Mucosa of rectum (tissue), 2 donors: Measurements from ENCODE around the gene CRELD2.

Experiments
- H3K27ac ChIP-seq, 2 donors: one replicate each; pipeline ENCODE4 v1.7.0; 2013; ENCODE audit warnings: inconsistent platforms in 2 of 2, low read depth in 2 of 2, low read length in 2 of 2
- H3K27me3 ChIP-seq, 2 donors: one replicate each; pipeline ENCODE4 v1.7.0; 2013; ENCODE audit warnings: low read length in 2 of 2; ENCODE audit not compliant: control insufficient read depth in 2 of 2, insufficient read depth in 2 of 2
- H3K36me3 ChIP-seq, 2 donors: one replicate each; pipeline ENCODE4 v1.7.0; 2013; ENCODE audit warnings: low read length in 2 of 2; ENCODE audit not compliant: control insufficient read depth in 2 of 2, insufficient read depth in 2 of 2
- H3K4me1 ChIP-seq, 2 donors: one replicate each; pipeline ENCODE4 v1.7.0; 2013; ENCODE audit warnings: low read length in 2 of 2, mild to moderate bottlenecking in 1 of 2; ENCODE audit not compliant: control insufficient read depth in 2 of 2, insufficient read depth in 2 of 2
- H3K4me3 ChIP-seq, 2 donors: one replicate each; pipeline ENCODE4 v1.7.0; 2013; ENCODE audit warnings: low read length in 2 of 2
- H3K9ac ChIP-seq, 2 donors: one replicate each; pipeline ENCODE4 v1.7.0; 2013; ENCODE audit warnings: low read length in 2 of 2, low read depth in 1 of 2, mild to moderate bottlenecking in 1 of 2
- H3K9me3 ChIP-seq, 2 donors: one replicate each; pipeline ENCODE4 v1.7.0; 2013; ENCODE audit warnings: low read length in 2 of 2; ENCODE audit not compliant: control insufficient read depth in 2 of 2
- donor health status: healthy.
- donor health status: Normal muscosa, but diverticular disease.

The CRELD2 gene

DNA sequence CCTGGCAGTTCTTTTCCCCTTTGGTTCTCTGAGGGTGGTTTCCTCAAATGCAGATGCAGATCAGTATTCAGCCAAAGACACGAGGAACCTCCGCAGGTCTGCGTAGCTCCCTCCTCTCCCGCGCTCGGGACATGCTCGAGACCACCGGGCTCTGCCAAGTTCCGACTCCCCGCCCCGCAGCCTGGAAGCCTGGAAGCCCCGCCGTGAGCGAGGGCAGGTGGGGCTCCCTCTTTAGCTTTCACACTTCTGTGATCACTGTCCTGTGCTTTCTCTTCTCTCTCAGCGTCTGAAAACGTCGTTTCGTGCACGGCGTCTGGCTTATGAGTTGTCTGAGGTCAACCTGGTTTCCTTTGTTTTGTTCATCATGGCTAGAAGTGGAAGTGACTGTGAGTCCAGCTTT lies 38.2 kb upstream of the CRELD2 start:
- H3K36me3 ChIP-seq, result peaks cover 6 to 19% of the 10 kb centered on the region in 2 donors
- H3K9ac ChIP-seq, result no peak overlapping the region
- no peaks in the 10 kb centered on the region for H3K27me3 ChIP-seq
- no peak overlapping the region for H3K27ac ChIP-seq
- no peaks in the 10 kb centered on the region for H3K9me3 ChIP-seq
- H3K4me3 ChIP-seq, result no peak overlapping the region
- H3K4me1 ChIP-seq, result no peaks in the 10 kb centered on the region

DNA sequence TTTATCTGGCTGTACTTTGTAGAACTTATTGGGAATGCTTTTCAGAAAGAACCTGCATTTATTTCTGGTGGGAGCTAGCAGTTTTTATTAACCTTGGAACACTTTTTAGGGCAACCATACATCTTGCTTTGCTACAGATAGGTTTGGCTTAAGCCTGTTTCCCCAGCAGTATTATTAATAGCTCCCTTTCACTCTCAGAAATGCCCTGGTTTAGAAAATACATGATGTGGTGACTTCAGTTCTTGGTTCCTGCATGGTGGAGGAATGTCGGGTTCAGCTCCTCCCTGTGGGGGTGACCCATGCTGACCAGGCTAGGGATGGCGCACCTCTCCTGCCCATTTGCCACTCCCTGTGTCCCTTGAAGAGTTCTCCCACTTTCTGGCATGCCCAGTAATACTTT lies 36.6 kb upstream of the CRELD2 start:
- Histone ChIP-seq H3K27ac (no peak overlapping the region), H3K4me1 (no peaks in the 10 kb centered on the region), H3K9me3 (no peaks in the 10 kb centered on the region), H3K9ac (no peak overlapping the region), H3K36me3 (peaks cover 19 to 33% of the 10 kb centered on the region in 2 donors), H3K27me3 (no peaks in the 10 kb centered on the region), H3K4me3 (no peak overlapping the region)

DNA sequence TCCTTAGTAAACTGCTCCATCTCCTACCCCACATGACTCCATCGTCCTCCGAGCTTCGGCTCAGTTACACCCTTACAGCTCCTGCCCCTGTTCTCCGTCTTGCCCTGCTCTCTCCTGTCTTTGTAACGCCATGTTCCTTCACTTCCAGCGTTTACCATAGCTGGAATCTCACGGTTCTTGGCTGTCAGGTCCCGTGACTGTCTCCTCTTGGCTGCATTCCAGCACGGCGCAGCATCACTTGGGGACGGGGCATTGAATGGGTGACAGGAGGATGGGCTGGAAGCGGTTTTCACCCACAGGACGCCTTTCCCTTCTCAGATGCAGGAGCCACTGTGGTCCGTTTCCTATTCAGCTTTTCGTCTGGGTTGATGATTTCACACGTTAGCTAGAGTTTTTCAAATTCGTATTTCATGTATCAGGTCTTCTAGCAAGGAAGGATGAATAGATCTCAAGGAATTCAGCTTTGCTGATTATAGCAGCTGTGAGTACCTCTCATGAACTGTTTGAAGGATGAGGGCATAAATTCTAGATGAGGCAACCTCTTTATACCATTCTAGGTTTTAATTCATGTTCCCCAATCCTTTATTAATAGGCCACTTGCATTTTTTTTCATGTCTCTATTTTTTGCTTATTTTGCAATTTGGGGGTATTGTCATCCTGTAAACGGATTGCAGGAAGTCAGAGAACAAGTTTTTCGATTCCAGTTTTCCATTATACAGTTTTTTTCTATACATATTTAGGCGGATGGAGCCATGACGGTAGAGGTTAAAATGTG lies 35.7 kb upstream of the CRELD2 start:
- Histone ChIP-seq H3K36me3 (peaks cover 23 to 39% of the 10 kb centered on the region in 2 donors), H3K4me1 (no peaks in the 10 kb centered on the region), H3K4me3 (no peak overlapping the region), H3K27me3 (no peaks in the 10 kb centered on the region), H3K9me3 (no peaks in the 10 kb centered on the region), H3K9ac (no peak overlapping the region), H3K27ac (no peak overlapping the region)

DNA sequence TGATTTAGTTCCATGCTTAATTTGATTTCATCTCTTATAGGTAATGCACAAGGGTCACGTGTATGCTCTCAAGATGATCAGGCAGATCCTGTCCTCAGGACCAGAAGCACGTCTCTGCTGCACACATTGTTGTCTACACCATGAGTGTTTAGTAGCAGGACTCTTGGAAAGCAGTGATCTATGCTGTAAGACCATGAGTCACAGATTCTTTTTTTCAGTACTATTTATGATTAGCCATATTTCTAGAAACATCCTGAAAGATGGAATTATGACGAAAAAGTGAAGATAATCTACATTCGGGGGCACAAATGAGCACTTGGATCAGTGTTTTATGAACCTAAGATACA lies 35.2 kb upstream of the CRELD2 start:
- Histone ChIP-seq H3K36me3 (peaks cover 23 to 40% of the 10 kb centered on the region in 2 donors), H3K27me3 (no peaks in the 10 kb centered on the region), H3K9me3 (no peaks in the 10 kb centered on the region), H3K9ac (no peak overlapping the region), H3K4me3 (no peak overlapping the region), H3K27ac (no peak overlapping the region), H3K4me1 (no peaks in the 10 kb centered on the region)

DNA sequence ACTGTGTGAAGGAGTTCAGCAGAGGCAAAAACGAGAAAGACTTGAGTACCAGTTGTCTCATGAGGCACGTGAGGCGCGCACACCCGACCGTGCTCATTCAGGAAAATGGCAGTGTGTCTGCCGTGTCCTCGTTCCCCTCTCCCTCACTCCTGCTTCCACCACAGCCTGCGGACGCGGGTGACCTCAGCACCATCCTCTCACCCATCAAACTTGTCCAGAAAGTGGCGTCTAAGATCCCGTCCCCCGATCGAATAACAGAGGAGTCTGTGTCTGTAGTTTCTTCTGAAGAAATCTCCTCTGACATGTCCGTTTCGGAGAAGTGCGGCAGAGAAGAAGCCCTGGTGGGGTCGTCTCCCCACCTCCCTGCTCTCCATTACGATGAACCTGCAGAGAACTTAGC lies 34.4 kb upstream of the CRELD2 start:
- Histone ChIP-seq H3K9me3 (no peaks in the 10 kb centered on the region), H3K27me3 (no peaks in the 10 kb centered on the region), H3K4me1 (no peaks in the 10 kb centered on the region), H3K27ac (no peak overlapping the region), H3K36me3 (peaks cover 25 to 47% of the 10 kb centered on the region in 2 donors), H3K9ac (no peak overlapping the region), H3K4me3 (no peak overlapping the region)

DNA sequence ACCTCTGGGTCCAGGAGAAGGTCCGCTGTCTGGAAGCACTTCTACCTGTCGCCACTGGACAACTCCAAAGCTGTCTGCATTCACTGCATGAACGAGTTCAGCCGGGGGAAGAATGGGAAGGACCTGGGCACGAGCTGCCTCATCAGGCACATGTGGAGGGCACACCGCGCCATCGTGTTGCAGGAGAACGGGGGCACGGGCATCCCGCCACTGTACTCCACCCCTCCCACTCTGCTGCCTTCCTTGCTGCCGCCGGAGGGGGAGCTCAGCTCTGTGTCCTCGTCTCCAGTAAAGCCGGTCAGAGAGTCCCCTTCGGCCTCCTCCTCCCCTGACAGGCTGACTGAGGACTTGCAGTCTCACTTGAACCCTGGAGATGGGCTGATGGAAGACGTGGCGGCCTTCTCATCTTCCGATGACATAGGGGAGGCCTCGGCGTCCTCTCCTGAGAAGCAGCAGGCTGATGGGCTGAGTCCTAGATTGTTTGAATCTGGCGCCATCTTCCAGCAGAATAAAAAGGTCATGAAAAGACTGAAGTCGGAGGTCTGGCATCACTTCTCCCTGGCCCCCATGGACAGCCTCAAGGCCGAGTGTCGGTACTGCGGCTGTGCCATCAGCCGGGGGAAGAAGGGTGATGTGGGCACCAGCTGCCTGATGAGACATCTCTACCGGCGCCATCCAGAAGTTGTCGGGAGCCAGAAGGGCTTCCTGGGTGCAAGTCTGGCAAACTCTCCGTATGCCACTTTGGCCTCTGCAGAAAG lies 33.8 kb upstream of the CRELD2 start:
- H3K4me1 ChIP-seq, result no peaks in the 10 kb centered on the region
- H3K9ac ChIP-seq, result no peak overlapping the region
- peaks cover 0 to 3% of the 10 kb centered on the region in 2 donors for H3K9me3 ChIP-seq
- H3K27me3 ChIP-seq, result no peaks in the 10 kb centered on the region
- H3K27ac ChIP-seq, result no peak overlapping the region
- H3K36me3 ChIP-seq, result peaks cover 31 to 53% of the 10 kb centered on the region in 2 donors
- H3K4me3 ChIP-seq, result no peak overlapping the region

DNA sequence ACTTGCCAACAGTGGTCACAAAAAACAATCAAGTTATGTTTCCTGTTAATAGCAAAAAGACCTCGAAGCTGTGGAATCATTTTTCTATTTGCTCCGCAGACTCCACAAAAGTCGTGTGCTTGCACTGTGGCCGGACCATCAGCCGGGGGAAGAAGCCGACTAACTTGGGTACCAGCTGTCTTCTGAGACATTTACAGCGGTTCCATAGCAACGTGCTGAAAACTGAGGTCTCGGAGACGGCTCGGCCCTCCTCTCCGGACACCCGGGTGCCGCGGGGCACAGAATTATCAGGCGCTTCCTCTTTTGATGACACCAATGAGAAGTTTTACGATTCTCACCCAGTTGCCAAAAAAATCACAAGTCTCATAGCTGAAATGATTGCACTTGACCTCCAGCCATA lies 33.2 kb upstream of the CRELD2 start:
- no peak overlapping the region for H3K9ac ChIP-seq
- H3K9me3 ChIP-seq, result peaks cover 0 to 3% of the 10 kb centered on the region in 2 donors
- H3K27ac ChIP-seq, result no peak overlapping the region
- H3K4me3 ChIP-seq, result no peak overlapping the region
- no peaks in the 10 kb centered on the region for H3K27me3 ChIP-seq
- no peaks in the 10 kb centered on the region for H3K4me1 ChIP-seq
- peaks cover 31 to 53% of the 10 kb centered on the region in 2 donors for H3K36me3 ChIP-seq

DNA sequence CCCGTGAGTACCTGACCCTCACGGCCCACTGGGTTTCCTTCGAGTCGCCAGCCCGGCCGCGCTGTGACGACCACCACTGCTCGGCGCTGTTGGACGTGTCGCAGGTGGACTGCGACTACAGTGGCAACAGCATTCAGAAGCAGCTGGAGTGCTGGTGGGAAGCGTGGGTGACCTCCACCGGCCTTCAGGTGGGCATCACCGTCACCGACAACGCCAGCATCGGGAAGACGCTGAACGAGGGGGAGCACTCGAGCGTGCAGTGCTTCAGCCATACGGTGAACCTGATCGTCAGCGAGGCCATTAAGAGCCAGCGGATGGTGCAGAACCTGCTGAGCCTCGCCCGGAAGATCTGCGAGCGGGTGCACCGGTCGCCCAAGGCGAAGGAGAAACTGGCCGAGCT lies 32.6 kb upstream of the CRELD2 start:
- Histone ChIP-seq H3K4me1 (no peaks in the 10 kb centered on the region), H3K27me3 (no peaks in the 10 kb centered on the region), H3K27ac (no peak overlapping the region), H3K9me3 (peaks cover 0 to 3% of the 10 kb centered on the region in 2 donors), H3K4me3 (no peak overlapping the region), H3K9ac (no peak overlapping the region), H3K36me3 (peaks cover 31 to 53% of the 10 kb centered on the region in 2 donors)

DNA sequence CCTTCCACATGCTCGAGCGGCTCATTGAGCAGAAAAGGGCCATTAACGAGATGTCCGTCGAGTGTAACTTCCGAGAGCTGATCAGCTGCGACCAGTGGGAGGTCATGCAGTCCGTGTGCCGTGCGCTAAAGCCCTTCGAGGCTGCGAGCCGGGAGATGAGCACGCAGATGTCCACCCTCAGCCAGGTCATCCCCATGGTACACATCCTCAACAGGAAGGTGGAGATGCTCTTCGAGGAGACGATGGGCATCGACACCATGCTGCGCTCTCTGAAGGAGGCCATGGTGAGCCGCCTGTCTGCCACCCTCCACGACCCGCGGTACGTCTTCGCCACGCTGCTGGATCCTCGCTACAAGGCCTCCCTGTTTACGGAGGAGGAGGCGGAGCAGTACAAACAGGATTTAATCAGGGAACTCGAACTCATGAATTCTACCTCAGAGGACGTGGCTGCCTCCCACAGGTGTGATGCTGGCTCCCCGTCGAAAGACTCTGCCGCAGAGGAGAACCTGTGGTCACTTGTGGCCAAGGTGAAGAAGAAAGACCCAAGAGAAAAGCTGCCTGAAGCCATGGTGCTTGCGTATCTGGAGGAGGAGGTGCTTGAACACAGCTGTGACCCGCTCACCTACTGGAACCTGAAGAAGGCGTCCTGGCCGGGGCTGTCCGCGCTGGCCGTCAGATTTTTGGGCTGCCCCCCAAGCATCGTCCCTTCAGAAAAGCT lies 31.9 kb upstream of the CRELD2 start:
- Histone ChIP-seq H3K4me1 (no peaks in the 10 kb centered on the region), H3K27me3 (no peaks in the 10 kb centered on the region), H3K9me3 (peaks cover 0 to 3% of the 10 kb centered on the region in 2 donors), H3K4me3 (no peak overlapping the region), H3K9ac (no peak overlapping the region), H3K27ac (no peak overlapping the region), H3K36me3 (peaks cover 33 to 56% of the 10 kb centered on the region in 2 donors)

DNA sequence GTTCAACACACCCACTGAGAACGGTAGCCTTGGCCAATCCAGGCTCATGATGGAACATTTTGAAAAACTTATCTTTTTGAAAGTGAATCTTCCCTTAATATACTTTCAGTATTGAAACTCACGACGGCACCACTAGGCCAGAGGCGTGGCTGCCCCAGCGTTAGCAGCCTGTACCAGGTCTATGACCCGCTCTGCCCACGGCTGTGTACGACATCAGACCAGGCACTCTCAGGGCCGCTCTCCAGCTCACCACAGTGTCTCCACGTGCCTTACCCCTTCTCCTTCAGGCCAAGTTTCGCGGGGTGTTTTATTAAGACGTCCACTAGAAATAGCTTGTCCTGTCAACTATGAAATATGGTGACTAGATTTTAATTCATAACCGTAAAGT lies 31.4 kb upstream of the CRELD2 start:
- no peaks in the 10 kb centered on the region for H3K4me1 ChIP-seq
- no peak overlapping the region for H3K4me3 ChIP-seq
- no peak overlapping the region for H3K27ac ChIP-seq
- H3K27me3 ChIP-seq, result no peaks in the 10 kb centered on the region
- H3K9ac ChIP-seq, result no peak overlapping the region
- peaks cover 33 to 56% of the 10 kb centered on the region in 2 donors for H3K36me3 ChIP-seq
- H3K9me3 ChIP-seq, result peaks cover 0 to 3% of the 10 kb centered on the region in 2 donors
